Effector memory CD4-positive, alpha-beta T cell (primary cell): Measurements from ENCODE around the gene COL23A1.

Experiments used
- DNase-seq, 3 donors: peaks; one replicate each; pipeline ENCODE4 v3.0.0-alpha.2; 2020
- H3K27ac ChIP-seq: 2 replicates; pipeline ENCODE4 v1.7.0; 2013; ENCODE audit warnings: mild to moderate bottlenecking, low read length, moderate library complexity; ENCODE audit not compliant: insufficient read depth, poor library complexity, severe bottlenecking
- H3K27me3 ChIP-seq: replicated peaks from 2 replicates; pipeline ENCODE4 v1.7.0; 2013; ENCODE audit warnings: mild to moderate bottlenecking, low read length; ENCODE audit not compliant: insufficient read depth, control insufficient read depth, poor library complexity, severe bottlenecking
- H3K36me3 ChIP-seq: 2 replicates; pipeline ENCODE4 v1.7.0; 2013; ENCODE audit warnings: mild to moderate bottlenecking, low read length, moderate library complexity; ENCODE audit not compliant: control insufficient read depth, insufficient read depth
- H3K4me1 ChIP-seq: 2 replicates; pipeline ENCODE4 v1.7.0; 2013; ENCODE audit warnings: low read length, mild to moderate bottlenecking; ENCODE audit not compliant: control insufficient read depth, insufficient read depth, poor library complexity, severe bottlenecking
- H3K4me3 ChIP-seq: 2 replicates; pipeline ENCODE4 v1.7.0; 2013; ENCODE audit warnings: low read length, low read depth, mild to moderate bottlenecking; ENCODE audit not compliant: insufficient read depth, poor library complexity, severe bottlenecking
- H3K9me3 ChIP-seq: 2 replicates; pipeline ENCODE4 v1.7.0; 2013; ENCODE audit warnings: mild to moderate bottlenecking, low read length, moderate library complexity; ENCODE audit not compliant: control insufficient read depth

COL23A1 gene

DNA sequence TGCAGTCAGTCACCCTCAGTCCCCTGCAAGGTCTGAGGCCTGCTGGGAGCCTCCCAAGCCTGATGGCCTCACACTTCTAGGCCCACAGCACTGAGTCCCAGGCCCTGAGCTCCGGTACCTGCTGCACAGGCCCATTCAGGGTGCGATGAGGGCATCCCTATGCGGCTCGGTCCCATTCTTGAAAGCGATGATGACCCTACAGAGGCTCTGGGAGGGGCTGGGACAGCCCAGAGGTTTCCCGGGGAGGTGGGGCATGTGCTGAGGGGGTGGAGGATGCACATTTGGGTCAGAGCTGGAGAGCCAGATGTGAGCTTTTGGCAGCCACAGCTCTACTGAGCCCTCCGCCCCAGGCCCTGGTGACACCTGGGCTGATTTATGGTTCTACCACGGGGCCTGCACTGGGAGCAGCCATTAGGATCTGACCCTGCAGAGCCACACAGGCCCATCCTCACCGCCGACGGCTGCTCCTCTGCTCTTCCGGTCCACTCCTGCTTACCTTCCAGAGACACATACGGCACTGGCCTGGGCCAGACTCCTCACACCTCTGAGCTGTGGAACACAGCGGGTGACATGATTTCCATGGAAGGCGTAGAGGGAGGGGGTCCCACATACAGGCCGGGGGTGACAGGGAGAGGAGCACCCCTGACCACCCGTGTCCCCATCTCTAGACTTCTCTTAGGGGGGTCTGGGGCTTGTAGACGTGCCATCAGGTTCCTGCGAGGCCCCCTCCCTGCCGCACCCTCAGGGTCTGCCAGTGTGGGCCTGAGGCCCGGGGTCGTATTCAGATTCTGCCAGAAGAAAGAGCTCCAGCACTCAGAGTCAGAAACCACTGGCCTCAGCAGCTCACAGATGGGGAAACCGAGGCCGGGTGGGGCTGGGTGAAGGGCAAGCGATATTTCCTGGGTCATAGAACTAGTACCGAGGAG, 53.4 kb downstream of the COL23A1 start:
- Histone ChIP-seq H3K4me1 (no peaks in the 10 kb centered on the region), H3K4me3 (no peak overlapping the region), H3K36me3 (no peaks in the 10 kb centered on the region), H3K27me3 (no peaks in the 10 kb centered on the region), H3K27ac (no peak overlapping the region), H3K9me3 (no peaks in the 10 kb centered on the region)
- DNase-seq = no peak

DNA sequence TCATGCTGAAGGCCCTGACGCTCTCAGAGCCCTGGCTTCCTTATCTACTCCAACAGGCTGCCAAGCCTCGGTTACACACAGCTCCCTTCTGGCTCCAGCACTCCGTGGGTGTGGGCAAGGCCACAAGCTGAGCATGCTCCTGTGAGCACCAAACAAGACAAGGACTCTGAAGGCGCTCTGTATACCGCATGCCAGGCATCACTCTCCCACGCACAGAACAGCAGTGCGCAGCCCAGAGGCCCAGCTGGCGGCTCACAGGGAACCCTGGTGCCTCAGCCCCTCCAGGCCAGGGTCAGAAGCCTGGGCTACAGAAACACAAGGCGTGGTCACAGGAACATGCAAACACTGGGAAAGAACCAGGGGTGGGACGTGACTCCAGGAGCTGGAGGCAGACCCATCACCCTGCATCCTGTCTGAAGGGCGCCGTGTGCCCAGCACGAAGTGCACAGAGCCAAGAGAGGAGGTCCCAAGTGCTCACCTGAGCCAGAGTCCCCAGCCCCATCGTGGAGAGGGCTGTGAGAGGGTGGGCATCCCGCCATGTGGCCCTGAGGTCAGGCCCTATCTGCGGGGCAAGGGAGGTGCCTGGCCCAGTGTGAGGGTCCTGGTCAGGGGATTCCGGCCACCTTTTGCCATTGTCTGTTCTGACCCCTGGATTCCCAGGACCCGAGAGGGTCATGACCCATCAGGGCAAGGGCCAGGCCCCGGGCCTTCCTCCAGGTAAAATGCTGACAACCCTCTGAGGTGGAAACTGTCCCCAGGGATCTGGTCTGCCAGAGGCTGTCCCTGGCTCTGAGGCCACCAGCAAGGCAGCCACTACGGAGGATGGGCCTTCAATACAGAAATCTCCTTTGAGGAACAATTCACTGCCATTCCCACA, 54.7 kb downstream of the COL23A1 start:
- Histone ChIP-seq H3K27me3 (no peaks in the 10 kb centered on the region), H3K36me3 (no peaks in the 10 kb centered on the region)

DNA sequence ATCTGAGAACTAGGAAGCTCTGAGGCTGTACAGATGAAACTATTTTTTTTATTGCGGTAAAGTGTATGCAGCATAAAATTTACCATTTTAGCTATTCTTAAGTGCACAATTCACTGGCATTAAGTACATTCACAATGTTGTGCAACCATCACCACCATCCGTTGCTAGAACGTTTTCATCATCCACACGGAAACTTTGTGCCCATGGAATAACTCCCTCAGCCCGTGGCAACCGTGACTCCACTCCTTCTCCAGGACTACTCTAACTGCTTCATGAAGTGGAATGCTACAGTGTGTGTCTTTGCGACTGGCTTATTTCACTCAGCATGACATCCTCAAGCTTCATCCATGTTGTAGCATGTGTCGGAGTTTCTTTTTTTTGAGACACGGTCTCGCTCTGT, 57.1 kb downstream of the COL23A1 start:
- Histone ChIP-seq H3K4me1 (no peaks in the 10 kb centered on the region), H3K9me3 (no peaks in the 10 kb centered on the region), H3K27ac (no peak overlapping the region)

More for the DNA sequence above, 54.7 kb downstream of the COL23A1 start:
- DNase-seq = no peak
- no peaks in the 10 kb centered on the region for H3K4me1 ChIP-seq
- no peak overlapping the region for H3K4me3 ChIP-seq
- no peaks in the 10 kb centered on the region for H3K9me3 ChIP-seq
- no peak overlapping the region for H3K27ac ChIP-seq

DNA sequence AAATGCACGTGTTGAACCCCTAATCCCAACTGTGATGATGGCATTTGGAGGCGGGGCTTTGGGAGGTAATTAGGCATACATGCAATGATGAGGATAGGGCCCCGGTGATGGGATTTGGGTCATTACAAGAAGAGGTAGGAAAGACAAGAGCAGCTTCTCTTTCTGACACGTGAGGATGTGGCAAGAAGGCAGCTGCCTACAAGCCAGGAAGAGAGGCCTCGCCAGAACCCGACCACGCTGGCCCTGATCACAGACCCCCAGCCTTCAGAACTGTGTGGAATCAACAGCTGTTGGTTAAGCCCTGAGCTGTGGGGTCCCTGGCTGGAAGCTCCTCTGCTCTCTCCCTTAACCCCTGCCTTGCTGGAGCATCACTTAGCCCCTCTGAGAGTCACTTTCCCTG, 57.5 kb downstream of the COL23A1 start:
- H3K27ac ChIP-seq = no peak overlapping the region
- H3K9me3 ChIP-seq = no peaks in the 10 kb centered on the region
- no peak overlapping the region for H3K4me3 ChIP-seq
- no peaks in the 10 kb centered on the region for H3K4me1 ChIP-seq
- no peak for DNase-seq
- H3K27me3 ChIP-seq = no peaks in the 10 kb centered on the region
- H3K36me3 ChIP-seq = no peaks in the 10 kb centered on the region

More for the DNA sequence above, 57.1 kb downstream of the COL23A1 start:
- H3K4me3 ChIP-seq = no peak overlapping the region
- H3K36me3 ChIP-seq = no peaks in the 10 kb centered on the region
- no peak for DNase-seq
- no peaks in the 10 kb centered on the region for H3K27me3 ChIP-seq

DNA sequence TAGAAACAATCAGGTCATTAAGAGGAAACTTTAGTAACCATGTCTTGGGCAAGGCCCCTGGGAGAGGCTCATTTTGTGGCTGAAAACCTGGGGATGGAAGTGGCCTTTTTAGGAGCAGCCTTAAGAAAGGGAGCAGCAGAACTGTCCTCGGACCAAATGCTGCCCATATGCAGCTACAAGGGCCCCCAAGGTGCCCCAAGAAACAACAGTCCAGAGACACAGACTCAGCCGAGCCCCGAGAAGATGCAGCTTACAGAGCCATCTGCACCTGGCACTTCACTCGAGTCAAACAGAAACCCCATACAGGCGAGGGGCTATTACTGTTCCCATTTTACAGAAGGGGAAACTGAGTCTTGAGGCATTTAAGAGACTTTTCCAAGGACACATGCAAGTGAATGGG, 58.0 kb downstream of the COL23A1 start:
- Histone ChIP-seq H3K9me3 (no peaks in the 10 kb centered on the region), H3K27ac (no peak overlapping the region), H3K4me1 (no peaks in the 10 kb centered on the region), H3K27me3 (no peaks in the 10 kb centered on the region), H3K4me3 (no peak overlapping the region), H3K36me3 (no peaks in the 10 kb centered on the region)
- DNase-seq = no peak

GRCh38 chr5:178531786-178532185, 58.4 kb downstream of the COL23A1 start:
- H3K4me1 ChIP-seq = no peaks in the 10 kb centered on the region
- no peak overlapping the region for H3K4me3 ChIP-seq
- no peak for DNase-seq
- no peak overlapping the region for H3K27ac ChIP-seq
- H3K27me3 ChIP-seq = no peaks in the 10 kb centered on the region
- H3K36me3 ChIP-seq = no peaks in the 10 kb centered on the region
- no peaks in the 10 kb centered on the region for H3K9me3 ChIP-seq

DNA sequence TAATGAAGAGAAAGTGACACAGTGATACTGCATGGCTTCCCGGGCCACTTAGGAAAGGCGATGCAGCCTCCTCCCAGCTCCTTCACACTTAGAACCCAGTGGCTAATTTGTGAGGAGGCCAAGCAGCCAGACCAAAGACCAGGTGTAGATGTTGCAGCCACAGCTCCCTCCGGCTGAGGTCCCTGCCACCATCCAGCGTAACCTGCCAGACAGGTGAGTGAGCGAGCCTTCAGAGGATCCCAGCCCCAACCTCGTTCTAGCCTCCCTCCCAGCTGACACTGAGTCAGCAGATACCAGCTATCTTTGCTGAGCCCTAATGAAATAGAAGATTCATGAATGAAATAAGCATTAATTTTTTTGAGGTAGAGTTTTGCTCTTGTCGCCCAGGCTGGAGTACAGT, 59.7 kb downstream of the COL23A1 start:
- no peaks in the 10 kb centered on the region for H3K27me3 ChIP-seq
- DNase-seq = no peak
- H3K27ac ChIP-seq = no peak overlapping the region
- no peaks in the 10 kb centered on the region for H3K4me1 ChIP-seq
- no peaks in the 10 kb centered on the region for H3K9me3 ChIP-seq
- H3K4me3 ChIP-seq = no peak overlapping the region
- no peaks in the 10 kb centered on the region for H3K36me3 ChIP-seq

DNA sequence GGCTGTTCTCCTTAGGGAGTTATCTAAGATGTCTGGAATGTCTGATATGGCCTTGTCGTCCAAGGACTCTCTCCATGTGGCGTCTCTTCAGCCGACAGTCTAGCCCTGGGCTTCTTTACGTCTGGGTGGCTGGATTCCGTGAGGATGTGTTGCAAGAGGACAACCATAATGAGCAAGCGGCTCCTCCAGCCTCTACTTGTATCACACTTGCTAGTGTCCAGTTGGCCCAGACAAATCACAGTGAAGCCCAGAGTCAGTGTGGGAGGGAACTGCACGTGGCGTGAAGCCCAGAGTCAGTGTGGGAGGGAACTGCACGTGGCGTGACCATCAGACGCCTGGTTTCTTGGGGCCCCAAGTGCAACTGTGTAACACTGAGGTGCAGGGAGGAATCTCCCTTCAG, 61.1 kb downstream of the COL23A1 start:
- no peaks in the 10 kb centered on the region for H3K9me3 ChIP-seq
- no peaks in the 10 kb centered on the region for H3K36me3 ChIP-seq
- DNase-seq = no peak
- no peaks in the 10 kb centered on the region for H3K27me3 ChIP-seq
- no peak overlapping the region for H3K27ac ChIP-seq
- no peak overlapping the region for H3K4me3 ChIP-seq
- H3K4me1 ChIP-seq = no peaks in the 10 kb centered on the region

DNA sequence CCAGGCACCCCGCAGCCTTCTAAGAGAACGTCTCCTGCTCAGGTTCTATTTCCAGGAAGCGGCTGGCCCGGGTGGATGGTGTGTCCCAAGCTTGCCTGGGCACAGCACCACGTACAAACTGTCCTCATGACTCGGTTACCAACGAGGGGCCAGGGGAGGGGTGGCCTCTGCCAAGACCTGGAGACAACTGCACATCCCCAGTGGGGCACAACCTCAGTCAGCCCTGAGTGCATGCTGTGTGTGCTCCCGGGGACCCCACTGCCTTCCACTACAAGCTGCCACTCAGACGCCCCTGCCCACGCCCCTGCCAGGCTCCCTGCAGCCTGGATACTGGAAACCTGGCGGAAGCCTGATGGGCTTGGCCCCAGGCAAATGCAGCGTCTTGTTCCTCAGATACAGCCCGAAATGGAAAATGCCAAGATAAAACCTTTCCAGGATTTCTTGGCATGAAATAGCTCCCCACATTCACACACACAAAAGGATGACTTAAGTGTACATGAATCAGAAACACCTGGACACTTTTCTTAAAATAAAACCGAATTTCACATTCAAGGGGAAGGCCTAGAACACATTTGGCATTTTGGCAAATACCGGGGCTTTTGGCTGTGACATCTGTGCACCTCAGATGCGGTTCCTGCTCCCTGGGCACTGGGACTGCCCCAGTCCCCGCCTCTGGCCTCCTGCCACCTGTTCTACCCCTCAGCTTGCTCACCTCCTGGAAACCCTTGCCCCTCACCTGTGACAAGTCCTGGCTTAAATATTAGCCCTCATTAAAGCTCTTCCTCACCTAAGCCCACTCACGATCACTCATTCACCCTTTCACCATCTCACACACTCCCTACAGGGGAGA, 62.5 kb downstream of the COL23A1 start:
- Histone ChIP-seq H3K27ac (no peak overlapping the region), H3K4me3 (no peak overlapping the region), H3K36me3 (no peaks in the 10 kb centered on the region), H3K9me3 (no peaks in the 10 kb centered on the region), H3K27me3 (no peaks in the 10 kb centered on the region), H3K4me1 (no peaks in the 10 kb centered on the region)
- no peak for DNase-seq
